Body of pancreas (tissue), 4 donors: Measurements from ENCODE around the gene EAF1.

Experiments used
- POLR2A ChIP-seq, 3 donors: fragments of 450-650 bp; IDR thresholded peaks; one replicate each; pipeline ENCODE4 v1.6.1; 2016; ENCODE audit warnings: antibody characterized with exemption in 3 of 3, mild to moderate bottlenecking in 2 of 3
- TF ChIP-seq, protein P1 (sequence below), 7 experiments: fragments of 450-650 bp in 4 of 7; fragments of 200-600 bp in 3 of 7; sonication (generic) in 3 of 7; IDR thresholded peaks; one replicate each; pipeline ENCODE4 v1.5.1; 2016 to 2019; ENCODE audit warnings: antibody characterized with exemption in 7 of 7

GRCh38 chr3:15382405-15382923 is 44.9 kb upstream of the EAF1 start:
- no peak for TF ChIP-seq POLR2A (IDR thresholded peaks at IDR 0.05)
- TF ChIP-seq, protein P1, sequence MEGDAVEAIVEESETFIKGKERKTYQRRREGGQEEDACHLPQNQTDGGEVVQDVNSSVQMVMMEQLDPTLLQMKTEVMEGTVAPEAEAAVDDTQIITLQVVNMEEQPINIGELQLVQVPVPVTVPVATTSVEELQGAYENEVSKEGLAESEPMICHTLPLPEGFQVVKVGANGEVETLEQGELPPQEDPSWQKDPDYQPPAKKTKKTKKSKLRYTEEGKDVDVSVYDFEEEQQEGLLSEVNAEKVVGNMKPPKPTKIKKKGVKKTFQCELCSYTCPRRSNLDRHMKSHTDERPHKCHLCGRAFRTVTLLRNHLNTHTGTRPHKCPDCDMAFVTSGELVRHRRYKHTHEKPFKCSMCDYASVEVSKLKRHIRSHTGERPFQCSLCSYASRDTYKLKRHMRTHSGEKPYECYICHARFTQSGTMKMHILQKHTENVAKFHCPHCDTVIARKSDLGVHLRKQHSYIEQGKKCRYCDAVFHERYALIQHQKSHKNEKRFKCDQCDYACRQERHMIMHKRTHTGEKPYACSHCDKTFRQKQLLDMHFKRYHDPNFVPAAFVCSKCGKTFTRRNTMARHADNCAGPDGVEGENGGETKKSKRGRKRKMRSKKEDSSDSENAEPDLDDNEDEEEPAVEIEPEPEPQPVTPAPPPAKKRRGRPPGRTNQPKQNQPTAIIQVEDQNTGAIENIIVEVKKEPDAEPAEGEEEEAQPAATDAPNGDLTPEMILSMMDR (IDR thresholded peaks at IDR 0.05) = no peak
